Natural killer cell treated with Interleukin-12 subunit alpha and Interleukin-12 subunit beta and Interleukin-15 and Interleukin-18, amount 100 ng/mL, for 72 hours (primary cell): Measurements from ENCODE around the gene ROM1. TPM values are rescaled to one million over a fixed set of nuclear protein-coding genes. Genes with fewer than 3 reads are reported as not detected.

Source experiments
- ATAC-seq, 2 donors: fragments of 150-1000 bp; cut with Tn5 transposase in 1 of 2; sonication (Bioruptor Pico), chemical (Tn5 transposase) in 1 of 2; 2 replicates each; pipeline ENCODE4 v1.10.0; 2021
- DNase-seq: peaks from one replicate; pipeline ENCODE4 v3.0.0; 2022; ENCODE audit warnings: low spot score
- H3K27ac Mint-ChIP-seq, 2 donors: 1 replicate in 1 of 2; 2 replicates in 1 of 2; pipeline ENCODE4 v1.8.0; 2022; ENCODE audit warnings: mixed read lengths in 2 of 2, mild to moderate bottlenecking in 1 of 2, moderate library complexity in 1 of 2
- H3K27me3 Mint-ChIP-seq, 2 donors: 1 replicate in 1 of 2; 2 replicates in 1 of 2; pipeline ENCODE4 v1.8.0; 2022; ENCODE audit warnings: mixed read lengths in 2 of 2
- H3K36me3 Mint-ChIP-seq: one replicate; pipeline ENCODE4 v1.8.0; 2022; ENCODE audit warnings: mixed read lengths
- H3K4me1 Mint-ChIP-seq, 2 donors: 1 replicate in 1 of 2; 2 replicates in 1 of 2; pipeline ENCODE4 v1.8.0; 2022; ENCODE audit warnings: low read depth in 2 of 2, mixed read lengths in 2 of 2, mild to moderate bottlenecking in 1 of 2
- H3K4me3 Mint-ChIP-seq: one replicate; pipeline ENCODE4 v1.8.0; 2022; ENCODE audit warnings: mixed read lengths
- H3K9me3 Mint-ChIP-seq: 2 replicates; pipeline ENCODE4 v1.8.0; 2022; ENCODE audit warnings: mixed read lengths
- total RNA-seq, 2 donors: library from RNA; stranded (reverse); gene quantifications; one replicate each; pipeline ENCODE4 v1.2.3, GENCODE V29; 2022

ROM1 gene
- total RNA-seq, 2 donors from 2014 or later: 4.5 to 4.6 TPM

DNA sequence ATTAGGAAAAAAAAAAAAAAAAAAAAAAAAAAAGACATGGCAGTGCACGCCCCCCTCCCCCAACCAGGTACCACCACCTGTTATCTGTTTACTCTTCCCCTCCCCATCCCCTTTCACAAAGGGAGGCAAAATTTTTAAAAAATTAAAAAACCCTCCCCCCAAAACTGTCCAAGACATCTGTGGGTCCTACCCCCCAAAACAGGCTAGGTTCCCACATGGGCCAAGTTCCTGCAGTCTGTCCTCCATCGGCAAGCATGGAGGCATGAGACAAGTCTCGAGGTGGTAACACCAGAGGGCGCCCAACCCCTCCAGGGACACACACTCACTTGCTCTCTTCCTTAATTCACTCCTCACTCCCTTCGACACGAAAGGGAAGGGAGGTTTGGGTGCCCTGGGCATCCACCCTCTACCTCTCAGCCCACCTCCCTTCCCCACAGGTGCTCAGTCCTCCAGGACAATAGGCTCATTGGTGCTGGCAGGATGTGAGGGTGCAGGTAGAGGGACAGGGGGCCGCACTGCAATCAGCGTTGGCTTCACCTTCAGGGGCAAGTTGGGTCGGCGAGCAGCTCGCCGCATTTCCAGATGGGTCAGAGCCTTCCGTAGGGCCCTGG is 19.5 kb upstream of the ROM1 start:
- ATAC-seq: no peak
- Mint-ChIP-seq H3K4me1 (peaks cover 36 to 59% of the 10 kb centered on the region in 2 donors), H3K9me3 (no peaks in the 10 kb centered on the region), H3K4me3 (peak overlapping the region; percentile 77), H3K27ac (peak overlapping the region; percentile 94 to 96), H3K36me3 (peaks cover 27% of the 10 kb centered on the region), H3K27me3 (no peaks in the 10 kb centered on the region)
- peak; percentile 73 for DNase-seq

DNA sequence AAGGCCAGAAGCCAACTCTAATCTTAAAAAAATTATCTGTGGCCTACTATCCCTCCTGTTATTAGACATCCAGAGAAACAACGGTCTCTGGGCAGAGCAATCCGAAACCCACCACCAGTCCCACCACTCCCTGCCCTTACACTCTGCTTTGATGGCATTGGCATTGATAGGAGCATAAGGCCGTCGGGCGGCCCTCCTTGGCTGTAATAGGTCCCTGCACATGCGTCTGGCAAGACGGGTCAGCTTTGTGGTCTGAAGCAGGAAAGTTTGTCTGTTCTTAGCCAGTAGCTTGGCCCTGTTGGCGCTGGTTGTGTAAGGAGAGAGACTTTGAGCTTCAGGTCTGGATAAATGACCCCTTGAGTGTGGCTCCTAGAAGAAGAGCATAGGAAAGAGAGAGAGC is 17.9 kb upstream of the ROM1 start:
- H3K36me3 Mint-ChIP-seq: peaks cover 43% of the 10 kb centered on the region
- H3K4me3 Mint-ChIP-seq: no peak overlapping the region
- no peaks in the 10 kb centered on the region for H3K27me3 Mint-ChIP-seq
- peaks cover 52 to 75% of the 10 kb centered on the region in 2 donors for H3K4me1 Mint-ChIP-seq
- ATAC-seq (no peak), DNase-seq (no peak)
- H3K27ac Mint-ChIP-seq: peak overlapping the region in 1 of 2 donors; percentile 96
- no peaks in the 10 kb centered on the region for H3K9me3 Mint-ChIP-seq

GRCh38 chr11:62599069-62599696 is 13.9 kb upstream of the ROM1 start:
- Mint-ChIP-seq H3K27me3 (no peaks in the 10 kb centered on the region), H3K4me3 (peak overlapping the region; percentile 91), H3K9me3 (no peaks in the 10 kb centered on the region), H3K27ac (peak overlapping the region; percentile 89 to 90), H3K36me3 (peaks cover 52% of the 10 kb centered on the region), H3K4me1 (peaks cover 50 to 61% of the 10 kb centered on the region in 2 donors)
- peak; percentile 87 to 89 for ATAC-seq
- peak; percentile 98 for DNase-seq

DNA sequence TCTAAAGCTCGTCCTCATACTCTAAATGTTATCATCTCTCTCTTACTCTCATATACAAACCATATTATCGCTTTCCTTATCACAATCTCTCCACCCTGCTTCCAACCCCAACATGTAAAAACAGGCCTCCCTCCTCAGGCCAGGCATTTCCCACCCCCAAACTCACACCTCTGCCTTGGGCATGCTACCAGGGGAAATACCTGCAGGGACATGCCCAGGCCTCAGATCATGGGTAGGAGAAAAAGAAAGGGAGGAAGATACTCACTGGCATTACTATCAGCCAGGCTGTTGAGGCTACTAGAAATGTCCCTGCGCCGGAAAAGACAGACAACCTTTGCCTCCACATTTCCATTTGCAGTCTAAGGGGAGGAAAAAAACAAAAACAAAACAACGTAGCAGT is 13.2 kb upstream of the ROM1 start:
- Mint-ChIP-seq H3K27me3 (no peaks in the 10 kb centered on the region), H3K36me3 (peaks cover 46% of the 10 kb centered on the region), H3K4me1 (peaks cover 50 to 56% of the 10 kb centered on the region in 2 donors), H3K9me3 (no peaks in the 10 kb centered on the region), H3K27ac (peak overlapping the region; percentile 89 to 90), H3K4me3 (peak overlapping the region; percentile 91)
- ATAC-seq (no peak), DNase-seq (peak; percentile 72)

GRCh38 chr11:62600367-62601121 is 12.5 kb upstream of the ROM1 start:
- no peak for ATAC-seq
- DNase-seq: no peak
- H3K4me1 Mint-ChIP-seq: peaks cover 53 to 56% of the 10 kb centered on the region in 2 donors
- peak overlapping the region; percentile 89 to 90 for H3K27ac Mint-ChIP-seq
- H3K27me3 Mint-ChIP-seq: no peaks in the 10 kb centered on the region
- peaks cover 46% of the 10 kb centered on the region for H3K36me3 Mint-ChIP-seq
- no peaks in the 10 kb centered on the region for H3K9me3 Mint-ChIP-seq
- peak overlapping the region; percentile 91 for H3K4me3 Mint-ChIP-seq

GRCh38 chr11:62601122-62601371 is 12.0 kb upstream of the ROM1 start:
- DNase-seq (peak; percentile 68), ATAC-seq (peak; percentile 2 to 28)
- Mint-ChIP-seq H3K4me1 (peaks cover 53 to 56% of the 10 kb centered on the region in 2 donors), H3K4me3 (peak overlapping the region; percentile 91), H3K27ac (peak overlapping the region; percentile 89 to 90), H3K27me3 (no peaks in the 10 kb centered on the region), H3K36me3 (peaks cover 46% of the 10 kb centered on the region), H3K9me3 (no peaks in the 10 kb centered on the region)

GRCh38 chr11:62601372-62602140 is 11.5 kb upstream of the ROM1 start, which contains the start of gene MTA2:
Gene MTA2, minus strand, starts transcription at chr11:62601865. Its CDS starts 415 bp downstream, at chr11:62601450.
- Mint-ChIP-seq H3K4me3 (peak within 1 kb of the TSS; percentile 91), H3K4me1 (peaks cover 55 to 56% of the 10 kb centered on the region in 2 donors), H3K27ac (peak within 1 kb of the TSS; percentile 89 to 90), H3K9me3 (no peaks in the 10 kb centered on the region), H3K27me3 (no peaks in the 10 kb centered on the region), H3K36me3 (peaks cover 46% of the 10 kb centered on the region)
- peak; percentile 89 to 90 for ATAC-seq
- peak; percentile 98 for DNase-seq

GRCh38 chr11:62602141-62603071 is 10.7 kb upstream of the ROM1 start:
- ATAC-seq (peak; percentile 0 to 8), DNase-seq (no peak)
- peaks cover 42% of the 10 kb centered on the region for H3K36me3 Mint-ChIP-seq
- H3K9me3 Mint-ChIP-seq: no peaks in the 10 kb centered on the region
- H3K27me3 Mint-ChIP-seq: no peaks in the 10 kb centered on the region
- H3K4me1 Mint-ChIP-seq: peaks cover 51 to 52% of the 10 kb centered on the region in 2 donors
- H3K27ac Mint-ChIP-seq: peak overlapping the region; percentile 89 to 90
- H3K4me3 Mint-ChIP-seq: peak overlapping the region; percentile 91

GRCh38 chr11:62603072-62603408 is 10.0 kb upstream of the ROM1 start:
- ATAC-seq: no peak
- Mint-ChIP-seq H3K27ac (peak overlapping the region; percentile 65 to 68), H3K4me3 (peak overlapping the region; percentile 56), H3K36me3 (peaks cover 36% of the 10 kb centered on the region), H3K27me3 (no peaks in the 10 kb centered on the region), H3K9me3 (no peaks in the 10 kb centered on the region), H3K4me1 (peaks cover 50 to 51% of the 10 kb centered on the region in 2 donors)
- DNase-seq: no peak

- Mint-ChIP-seq H3K36me3 (peaks cover 29% of the 10 kb centered on the region), H3K27ac (peak overlapping the region; percentile 65 to 68), H3K4me3 (peak overlapping the region; percentile 56), H3K9me3 (no peaks in the 10 kb centered on the region), H3K27me3 (no peaks in the 10 kb centered on the region), H3K4me1 (peaks cover 46 to 48% of the 10 kb centered on the region in 2 donors)
- DNase-seq (no peak), ATAC-seq (no peak)
Observed at GRCh38 chr11:62603776-62604299, 9.2 kb upstream of the ROM1 start.

DNA sequence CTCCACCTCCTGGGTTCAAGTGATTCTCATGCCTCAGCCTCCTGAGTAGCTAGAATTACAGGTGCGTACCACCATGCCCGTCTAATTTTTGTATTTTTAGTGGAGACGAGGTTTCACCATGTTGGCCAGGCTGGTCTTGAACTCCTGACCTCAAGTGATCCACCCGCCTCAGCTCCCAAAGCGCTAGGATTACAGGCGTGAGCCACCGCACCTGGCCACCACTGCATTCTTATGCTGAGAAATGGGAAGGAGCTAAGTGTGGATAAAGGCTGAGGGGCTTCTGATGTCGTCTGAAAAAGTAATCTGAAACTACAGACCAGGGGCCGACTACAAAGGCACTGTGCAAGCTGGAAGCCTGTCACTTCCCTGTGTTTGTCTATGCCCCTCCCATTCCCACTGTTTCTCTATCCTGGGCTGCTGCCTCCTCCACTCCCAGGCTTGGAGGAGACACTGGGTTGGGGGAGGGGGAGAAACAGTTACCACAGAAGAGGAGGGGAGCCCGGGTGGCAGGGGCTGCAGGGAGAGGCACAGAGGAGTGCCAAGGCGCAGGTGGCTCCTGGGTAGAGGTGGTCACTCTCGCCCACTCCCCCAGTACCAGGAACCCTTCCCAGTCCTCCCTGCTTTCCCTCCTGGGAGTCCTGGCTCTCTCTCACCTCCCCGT is 8.5 kb upstream of the ROM1 start:
- H3K27me3 Mint-ChIP-seq: no peaks in the 10 kb centered on the region

GRCh38 chr11:62605467-62605866 is 7.6 kb upstream of the ROM1 start:
- H3K9me3 Mint-ChIP-seq: no peaks in the 10 kb centered on the region
- H3K27ac Mint-ChIP-seq: no peak overlapping the region
- H3K27me3 Mint-ChIP-seq: no peaks in the 10 kb centered on the region
- peaks cover 13% of the 10 kb centered on the region for H3K36me3 Mint-ChIP-seq
- DNase-seq (no peak), ATAC-seq (no peak)
- no peak overlapping the region for H3K4me3 Mint-ChIP-seq
- H3K4me1 Mint-ChIP-seq: peaks cover 40 to 42% of the 10 kb centered on the region in 2 donors

More for the DNA sequence above, 8.5 kb upstream of the ROM1 start:
- no peak for DNase-seq
- no peak overlapping the region for H3K27ac Mint-ChIP-seq
- no peak overlapping the region for H3K4me3 Mint-ChIP-seq
- H3K36me3 Mint-ChIP-seq: peaks cover 22% of the 10 kb centered on the region
- H3K9me3 Mint-ChIP-seq: no peaks in the 10 kb centered on the region
- no peak for ATAC-seq
- peaks cover 43% of the 10 kb centered on the region in 2 donors for H3K4me1 Mint-ChIP-seq
